Mesendoderm (in vitro differentiated cells): Measurements from ENCODE around the gene DHX8.

Experiments
- DNase-seq: peaks from one replicate; pipeline ENCODE4 v3.0.0; 2013
- H2AK5ac ChIP-seq: 2 replicates; pipeline ENCODE4 v1.6.1; 2013; ENCODE audit warnings: low read length, inconsistent platforms
- H2BK120ac ChIP-seq: 2 replicates; pipeline ENCODE4 v1.6.1; 2013; ENCODE audit warnings: low read depth, mild to moderate bottlenecking, low read length, moderate library complexity, mixed read lengths
- H2BK15ac ChIP-seq: replicated peaks from 2 replicates; pipeline ENCODE4 v1.6.1; 2013; ENCODE audit warnings: low read depth, mild to moderate bottlenecking, moderate library complexity
- H2BK5ac ChIP-seq: 2 replicates; pipeline ENCODE4 v1.6.1; 2013; ENCODE audit warnings: low read length, inconsistent platforms
- H3K18ac ChIP-seq: 2 replicates; pipeline ENCODE4 v1.6.1; 2013; ENCODE audit warnings: mild to moderate bottlenecking, low read length, mixed read lengths
- H3K23ac ChIP-seq: one replicate; pipeline ENCODE4 v1.6.1; 2013; ENCODE audit warnings: low read length
- H3K27ac ChIP-seq: 2 replicates; pipeline ENCODE4 v1.5.1; 2013; ENCODE audit warnings: low read depth, mild to moderate bottlenecking, inconsistent platforms, low read length, moderate library complexity
- H3K27me3 ChIP-seq: 2 replicates; pipeline ENCODE4 v1.6.1; 2013; ENCODE audit warnings: low read length, control low read depth, mild to moderate bottlenecking, inconsistent platforms; ENCODE audit not compliant: insufficient read depth, poor library complexity
- H3K36me3 ChIP-seq: 2 replicates; pipeline ENCODE4 v1.6.1; 2013; ENCODE audit warnings: low read length, inconsistent platforms; ENCODE audit not compliant: control insufficient read depth, insufficient read depth
- H3K4ac ChIP-seq: one replicate; pipeline ENCODE4 v1.6.1; 2013; ENCODE audit warnings: low read depth, mild to moderate bottlenecking, low read length, moderate library complexity
- H3K4me1 ChIP-seq: 2 replicates; pipeline ENCODE4 v1.6.1; 2013; ENCODE audit warnings: low read depth, low read length, inconsistent platforms; ENCODE audit not compliant: control insufficient read depth
- H3K4me2 ChIP-seq: 2 replicates; pipeline ENCODE4 v1.6.1; 2013; ENCODE audit warnings: low read length
- H3K4me3 ChIP-seq: 2 replicates; pipeline ENCODE4 v1.5.1; 2013; ENCODE audit warnings: mild to moderate bottlenecking, low read length
- H3K56ac ChIP-seq: one replicate; pipeline ENCODE4 v1.6.1; 2013; ENCODE audit warnings: low read length
- H3K79me1 ChIP-seq: 2 replicates; pipeline ENCODE4 v1.6.1; 2013; ENCODE audit warnings: low read length, inconsistent platforms
- H3K79me2 ChIP-seq: 2 replicates; pipeline ENCODE4 v1.6.1; 2013; ENCODE audit warnings: mild to moderate bottlenecking, low read length; ENCODE audit not compliant: control insufficient read depth, insufficient read depth
- H3K9ac ChIP-seq: 2 replicates; pipeline ENCODE4 v1.6.1; 2013; ENCODE audit warnings: low read length, inconsistent platforms
- H4K5ac ChIP-seq: one replicate; pipeline ENCODE4 v1.6.1; 2013; ENCODE audit warnings: low read length
- H4K8ac ChIP-seq: one replicate; pipeline ENCODE4 v1.6.1; 2013; ENCODE audit warnings: low read depth, mild to moderate bottlenecking, control low read depth, low read length, moderate library complexity
- WGBS: extraction: QIAGEN DNeasy Blood & Tissue Kit; methylation state at CpG from one replicate; pipeline ENCODE4 v1.1.7; 2013; ENCODE audit warnings: low lambda C conversion rate, missing lambda C conversion rate; ENCODE audit not compliant: insufficient coverage; ENCODE audit errors: extremely low coverage; 5-methylcytosine and 5-hydroxymethylcytosine counted together

The DHX8 gene

DNA sequence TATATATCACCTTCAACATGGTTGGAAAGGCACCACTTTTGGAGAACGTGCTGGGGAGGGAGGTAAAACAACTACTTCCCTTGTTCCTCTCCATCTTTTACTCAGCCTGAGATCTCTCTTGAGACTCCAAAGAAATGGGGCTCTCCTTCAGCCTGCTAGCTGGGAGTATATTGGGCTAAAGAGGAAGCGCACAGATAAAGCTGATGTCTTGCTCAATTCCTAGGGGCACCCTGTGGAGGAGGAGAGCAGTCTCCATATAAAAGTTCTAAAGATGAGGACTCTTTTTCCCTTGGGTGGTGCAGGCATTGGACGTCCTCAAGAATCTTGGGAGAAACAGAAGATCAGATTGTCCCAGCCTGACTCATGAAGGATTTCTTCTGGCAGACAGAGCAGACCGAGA is 67.0 kb downstream of the DHX8 start:
- no peak overlapping the region for H3K4me2 ChIP-seq
- peaks cover 8% of the 10 kb centered on the region for H3K4me1 ChIP-seq

DNA sequence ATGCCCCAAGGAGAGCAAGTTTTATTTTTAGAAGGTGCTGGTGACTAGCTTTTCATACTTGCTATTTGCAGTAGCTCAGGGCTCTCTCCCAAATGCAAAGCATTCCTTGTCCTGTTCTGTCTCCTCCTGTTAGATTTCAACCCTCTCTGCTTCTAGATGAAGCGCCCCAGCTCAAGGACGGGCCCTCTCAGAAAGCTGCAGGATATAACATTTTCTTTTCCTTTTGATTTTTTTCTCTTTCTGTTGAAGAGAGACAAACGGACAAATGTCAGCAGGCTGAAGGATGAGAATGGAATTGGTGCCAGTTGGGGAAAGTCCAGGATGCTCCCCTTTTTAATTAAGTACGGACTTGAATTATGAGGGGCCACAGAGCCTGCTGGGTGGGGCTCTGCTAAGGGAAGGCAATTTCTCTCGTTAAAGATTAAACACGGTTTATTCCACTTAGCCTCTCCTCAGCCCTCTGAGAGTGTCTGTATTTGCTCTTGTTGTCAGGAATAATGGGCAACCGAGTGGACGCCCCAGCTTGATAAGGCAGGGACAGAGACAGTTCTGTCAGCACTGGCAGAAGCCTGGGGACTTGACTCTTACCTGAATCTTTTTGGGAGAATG is 68.6 kb downstream of the DHX8 start:
- Histone ChIP-seq H3K4me1 (peaks cover 10% of the 10 kb centered on the region), H3K79me2 (no peaks in the 10 kb centered on the region), H3K9ac (no peak overlapping the region), H3K4ac (no peak overlapping the region), H3K4me2 (no peak overlapping the region), H3K27me3 (no peaks in the 10 kb centered on the region), H4K5ac (no peak overlapping the region), H4K8ac (no peak overlapping the region), H3K79me1 (no peaks in the 10 kb centered on the region), H3K18ac (no peak overlapping the region), H3K23ac (no peak overlapping the region), H2BK15ac (no peak overlapping the region), H3K36me3 (no peaks in the 10 kb centered on the region), H2BK120ac (no peak overlapping the region), H2AK5ac (no peak overlapping the region), H3K4me3 (no peak overlapping the region), H3K56ac (no peak overlapping the region), H2BK5ac (no peak overlapping the region), H3K27ac (no peak overlapping the region)
- no peak for DNase-seq
- WGBS = no CpG with 5 or more reads among the region's 8 CpGs

More for the DNA sequence above, 67.0 kb downstream of the DHX8 start:
- Histone ChIP-seq H3K4me3 (no peak overlapping the region), H3K79me1 (no peaks in the 10 kb centered on the region), H3K27me3 (no peaks in the 10 kb centered on the region), H2BK120ac (no peak overlapping the region), H2BK5ac (no peak overlapping the region), H4K5ac (no peak overlapping the region), H2BK15ac (no peak overlapping the region), H3K23ac (no peak overlapping the region), H3K79me2 (no peaks in the 10 kb centered on the region), H2AK5ac (no peak overlapping the region), H3K9ac (no peak overlapping the region), H3K18ac (no peak overlapping the region), H4K8ac (no peak overlapping the region), H3K36me3 (no peaks in the 10 kb centered on the region), H3K56ac (no peak overlapping the region), H3K4ac (no peak overlapping the region), H3K27ac (no peak overlapping the region)
- WGBS = no CpG with 5 or more reads among the region's 4 CpGs
- DNase-seq = no peak

DNA sequence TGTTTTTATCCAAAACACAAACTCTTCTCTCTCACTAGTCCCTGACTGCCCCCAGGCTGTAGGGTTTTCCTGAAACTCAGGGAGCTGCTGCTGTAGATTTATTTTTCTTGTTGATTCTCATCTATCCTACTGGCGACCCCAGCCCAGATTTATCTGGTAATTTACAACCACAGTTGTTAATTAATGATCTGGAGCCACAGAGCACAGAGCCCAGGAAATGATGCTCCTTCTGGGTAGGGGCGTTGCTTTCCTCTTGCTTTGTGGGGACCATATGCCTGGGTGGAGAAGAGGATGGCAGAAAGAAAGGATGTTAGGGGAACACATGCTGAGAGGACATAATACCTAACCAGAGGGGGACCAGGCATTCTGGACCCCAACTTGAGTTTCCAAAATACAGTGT is 69.8 kb downstream of the DHX8 start:
- Histone ChIP-seq H3K9ac (no peak overlapping the region), H3K36me3 (no peaks in the 10 kb centered on the region), H2BK15ac (no peak overlapping the region), H3K4ac (peak overlapping the region; percentile 56), H2AK5ac (no peak overlapping the region), H4K8ac (no peak overlapping the region), H3K79me1 (no peaks in the 10 kb centered on the region), H2BK120ac (no peak overlapping the region), H3K4me1 (peaks cover 10% of the 10 kb centered on the region), H2BK5ac (no peak overlapping the region), H3K27me3 (no peaks in the 10 kb centered on the region), H3K79me2 (no peaks in the 10 kb centered on the region), H3K56ac (peak overlapping the region; percentile 17), H3K27ac (no peak overlapping the region), H3K4me2 (no peak overlapping the region), H3K23ac (no peak overlapping the region), H3K18ac (no peak overlapping the region), H3K4me3 (no peak overlapping the region), H4K5ac (no peak overlapping the region)
- no peak for DNase-seq
- no CpG with 5 or more reads among the region's 2 CpGs for WGBS

DNA sequence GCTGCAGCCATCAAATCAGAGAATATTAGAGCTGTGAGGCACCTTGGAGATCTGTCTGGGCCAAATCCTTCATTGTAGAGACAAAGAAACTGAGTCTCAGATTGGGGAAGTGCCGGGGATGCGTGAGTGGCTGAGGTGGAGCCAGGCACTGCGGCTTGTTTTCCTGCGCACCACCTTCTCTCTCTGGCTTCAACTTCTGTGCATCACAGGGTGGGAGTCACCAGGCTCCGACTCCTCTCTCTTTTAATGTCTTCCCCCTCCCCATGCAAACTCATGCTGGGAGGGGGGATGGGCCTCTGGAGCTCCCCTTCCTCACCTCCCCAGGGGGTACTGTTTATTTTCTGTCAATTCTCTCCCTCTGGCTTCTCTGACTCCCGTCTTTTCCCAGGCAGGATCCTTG is 71.1 kb downstream of the DHX8 start:
- H3K79me1 ChIP-seq = no peaks in the 10 kb centered on the region
- no peaks in the 10 kb centered on the region for H3K79me2 ChIP-seq
- H3K4ac ChIP-seq = no peak overlapping the region
- no peaks in the 10 kb centered on the region for H3K27me3 ChIP-seq
- H3K4me1 ChIP-seq = peaks cover 12% of the 10 kb centered on the region
- H3K56ac ChIP-seq = peak overlapping the region; percentile 44
- no peak overlapping the region for H3K4me3 ChIP-seq
- H3K23ac ChIP-seq = no peak overlapping the region
- H2BK120ac ChIP-seq = no peak overlapping the region
- H3K36me3 ChIP-seq = no peaks in the 10 kb centered on the region
- no peak overlapping the region for H3K9ac ChIP-seq
- no peak overlapping the region for H4K8ac ChIP-seq
- no peak overlapping the region for H4K5ac ChIP-seq
- no peak overlapping the region for H2BK15ac ChIP-seq
- no peak overlapping the region for H2AK5ac ChIP-seq
- DNase-seq = no peak
- no peak overlapping the region for H3K18ac ChIP-seq
- no peak overlapping the region for H3K4me2 ChIP-seq
- peak overlapping the region; percentile 17 for H3K27ac ChIP-seq
- WGBS = no CpG with 5 or more reads among the region's 6 CpGs
- H2BK5ac ChIP-seq = no peak overlapping the region

DNA sequence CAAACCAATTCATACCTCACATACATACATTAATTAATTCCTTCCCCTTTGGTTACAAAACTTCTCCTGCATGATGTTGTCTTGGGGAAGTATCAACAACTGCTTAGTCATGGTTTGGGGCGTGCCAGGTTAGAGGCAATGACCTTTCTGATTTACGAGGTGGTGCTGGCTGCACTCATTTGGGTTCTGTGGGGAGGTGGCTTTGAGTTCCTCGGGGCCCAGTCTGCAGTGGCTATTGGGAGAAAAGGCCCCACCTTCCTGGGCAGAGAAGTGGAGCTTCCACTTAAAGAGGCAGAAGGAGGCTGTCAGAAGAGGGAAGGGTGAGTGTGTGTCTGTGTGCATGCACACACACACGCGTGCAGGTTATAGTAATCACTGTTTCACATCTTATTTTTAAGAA is 72.5 kb downstream of the DHX8 start:
- Histone ChIP-seq H2BK15ac (no peak overlapping the region), H2BK5ac (no peak overlapping the region), H4K8ac (no peak overlapping the region), H3K79me1 (no peaks in the 10 kb centered on the region), H3K18ac (no peak overlapping the region), H3K9ac (no peak overlapping the region), H4K5ac (no peak overlapping the region), H3K4ac (peak overlapping the region; percentile 1), H3K4me3 (no peak overlapping the region), H3K27ac (no peak overlapping the region), H3K4me2 (no peak overlapping the region), H3K27me3 (no peaks in the 10 kb centered on the region), H3K4me1 (peaks cover 16% of the 10 kb centered on the region), H3K23ac (no peak overlapping the region), H3K56ac (peak overlapping the region; percentile 50), H3K79me2 (no peaks in the 10 kb centered on the region), H2BK120ac (no peak overlapping the region), H3K36me3 (no peaks in the 10 kb centered on the region), H2AK5ac (no peak overlapping the region)
- no peak for DNase-seq
- WGBS = no CpG with 5 or more reads among the region's 5 CpGs

DNA sequence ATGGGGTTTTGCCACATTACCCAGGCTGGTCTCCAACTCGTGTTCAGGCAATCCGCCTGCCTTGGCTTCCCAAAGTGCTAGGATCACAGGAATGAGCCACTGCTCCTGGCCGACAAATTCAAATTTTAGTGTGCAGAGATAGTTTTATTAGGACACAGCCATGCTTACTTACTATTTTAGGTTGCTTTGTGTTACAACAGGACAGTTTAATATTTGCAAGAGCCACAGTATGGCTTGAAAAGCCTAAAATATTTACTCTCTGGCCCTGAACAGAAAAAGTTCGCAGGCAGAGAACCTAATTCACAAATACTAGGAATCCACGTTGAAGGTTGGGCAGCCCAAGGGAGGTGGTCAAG is 75.0 kb downstream of the DHX8 start:
- H2BK5ac ChIP-seq = no peak overlapping the region
- no peaks in the 10 kb centered on the region for H3K36me3 ChIP-seq
- H3K23ac ChIP-seq = peak overlapping the region; percentile 29
- no peak overlapping the region for H3K27ac ChIP-seq
- peaks cover 28% of the 10 kb centered on the region for H3K4me1 ChIP-seq
- H4K5ac ChIP-seq = no peak overlapping the region
- no peaks in the 10 kb centered on the region for H3K79me1 ChIP-seq
- no peak overlapping the region for H3K9ac ChIP-seq
- no peak overlapping the region for H2AK5ac ChIP-seq
- no peak overlapping the region for H2BK120ac ChIP-seq
- no CpG with 5 or more reads among the region's 5 CpGs for WGBS
- H3K4me2 ChIP-seq = no peak overlapping the region
- H3K79me2 ChIP-seq = no peaks in the 10 kb centered on the region
- H2BK15ac ChIP-seq = no peak overlapping the region
- no peak overlapping the region for H3K4ac ChIP-seq
- DNase-seq = no peak
- H3K4me3 ChIP-seq = no peak overlapping the region
- H3K18ac ChIP-seq = no peak overlapping the region
- H3K56ac ChIP-seq = peak overlapping the region; percentile 45
- H3K27me3 ChIP-seq = no peaks in the 10 kb centered on the region
- no peak overlapping the region for H4K8ac ChIP-seq
